ENCODE measurements around the gene KRTAP4-9.
A peak's percentile ranks its signal among the peaks of the same experiment; 100 is the strongest.
"Not testable (repeated sequence)": the region's sequence is repeated elsewhere in the genome, so short reads cannot be mapped to it uniquely, and the experiment has no call there.

Gene KRTAP4-9

DNA sequence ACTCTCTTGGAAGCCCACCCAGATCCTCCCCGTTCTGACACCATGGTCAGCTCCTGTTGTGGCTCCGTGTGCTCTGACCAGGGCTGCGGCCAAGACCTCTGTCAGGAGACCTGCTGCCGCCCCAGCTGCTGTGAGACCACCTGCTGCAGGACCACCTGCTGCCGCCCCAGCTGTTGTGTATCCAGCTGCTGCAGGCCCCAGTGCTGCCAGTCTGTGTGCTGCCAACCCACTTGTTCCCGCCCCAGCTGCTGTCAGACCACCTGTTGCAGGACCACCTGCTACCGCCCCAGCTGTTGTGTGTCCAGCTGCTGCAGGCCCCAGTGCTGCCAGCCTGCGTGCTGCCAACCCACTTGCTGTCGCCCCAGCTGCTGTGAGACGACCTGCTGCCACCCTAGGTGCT lies at the start of gene KRTAP4-9:
Gene KRTAP4-9, plus strand, starts transcription at position 43 of the 400 bp plus-strand sequence. Its CDS starts 0 bp downstream, at position 43.
- H3K4me3 ChIP-seq (ENCODE audit: severe bottlenecking); ATAC-seq (ENCODE audit: low read depth); H3K9me3 ChIP-seq (ENCODE audit: severe bottlenecking); H3K36me3 ChIP-seq (ENCODE audit: low read depth); H3K27me3 ChIP-seq (ENCODE audit: insufficient read depth, poor library complexity, severe bottlenecking); DNase-seq (ENCODE audit: low spot score): not testable (repeated sequence)
- Histone ChIP-seq H3K27ac (ENCODE audit: poor library complexity, severe bottlenecking) (peak within 1 kb of the TSS; percentile 70), H3K4me1 (ENCODE audit: insufficient read depth, poor library complexity, severe bottlenecking) (peaks cover 13% of the 10 kb centered on the region)

DNA sequence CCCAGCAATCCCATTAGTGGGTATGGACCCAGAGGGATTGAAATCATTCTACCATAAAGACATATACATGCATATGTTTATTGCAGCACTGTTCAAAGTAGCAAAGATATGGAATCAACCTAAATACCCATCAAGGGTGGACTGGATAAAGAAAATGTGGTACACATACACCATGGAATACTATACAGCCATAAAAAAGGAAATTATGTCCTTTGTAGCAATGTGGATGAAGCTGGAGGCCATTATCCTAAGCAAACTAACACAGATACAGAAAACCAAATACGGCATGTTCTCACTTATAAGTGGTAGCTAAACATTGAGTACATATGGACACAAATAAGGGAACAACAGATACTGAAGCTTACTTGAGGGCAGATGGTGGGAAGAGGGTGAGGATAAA lies 47.6 kb upstream of the KRTAP4-9 start:
- DNase-seq (ENCODE audit: low spot score) = no peak
- peaks cover 2% of the 10 kb centered on the region for H3K9me3 ChIP-seq (ENCODE audit: severe bottlenecking)
- no peak for ATAC-seq (ENCODE audit: low read depth)
- no peaks in the 10 kb centered on the region for H3K27me3 ChIP-seq (ENCODE audit: insufficient read depth, poor library complexity, severe bottlenecking)
- TF ChIP-seq, protein P1, sequence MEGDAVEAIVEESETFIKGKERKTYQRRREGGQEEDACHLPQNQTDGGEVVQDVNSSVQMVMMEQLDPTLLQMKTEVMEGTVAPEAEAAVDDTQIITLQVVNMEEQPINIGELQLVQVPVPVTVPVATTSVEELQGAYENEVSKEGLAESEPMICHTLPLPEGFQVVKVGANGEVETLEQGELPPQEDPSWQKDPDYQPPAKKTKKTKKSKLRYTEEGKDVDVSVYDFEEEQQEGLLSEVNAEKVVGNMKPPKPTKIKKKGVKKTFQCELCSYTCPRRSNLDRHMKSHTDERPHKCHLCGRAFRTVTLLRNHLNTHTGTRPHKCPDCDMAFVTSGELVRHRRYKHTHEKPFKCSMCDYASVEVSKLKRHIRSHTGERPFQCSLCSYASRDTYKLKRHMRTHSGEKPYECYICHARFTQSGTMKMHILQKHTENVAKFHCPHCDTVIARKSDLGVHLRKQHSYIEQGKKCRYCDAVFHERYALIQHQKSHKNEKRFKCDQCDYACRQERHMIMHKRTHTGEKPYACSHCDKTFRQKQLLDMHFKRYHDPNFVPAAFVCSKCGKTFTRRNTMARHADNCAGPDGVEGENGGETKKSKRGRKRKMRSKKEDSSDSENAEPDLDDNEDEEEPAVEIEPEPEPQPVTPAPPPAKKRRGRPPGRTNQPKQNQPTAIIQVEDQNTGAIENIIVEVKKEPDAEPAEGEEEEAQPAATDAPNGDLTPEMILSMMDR (IDR thresholded peaks at IDR 0.05; ENCODE audit: poor library complexity, severe bottlenecking) = no peak
- peak overlapping the region; percentile 95 for H3K27ac ChIP-seq (ENCODE audit: poor library complexity, severe bottlenecking)
- no peaks in the 10 kb centered on the region for H3K36me3 ChIP-seq (ENCODE audit: low read depth)
- peaks cover 39% of the 10 kb centered on the region for H3K4me1 ChIP-seq (ENCODE audit: insufficient read depth, poor library complexity, severe bottlenecking)
- no peak overlapping the region for H3K4me3 ChIP-seq (ENCODE audit: severe bottlenecking)

- Histone ChIP-seq H3K27ac (ENCODE audit: poor library complexity, severe bottlenecking) (peak overlapping the region; percentile 95), H3K4me1 (ENCODE audit: insufficient read depth, poor library complexity, severe bottlenecking) (peaks cover 40% of the 10 kb centered on the region), H3K27me3 (ENCODE audit: insufficient read depth, poor library complexity, severe bottlenecking) (no peaks in the 10 kb centered on the region), H3K9me3 (ENCODE audit: severe bottlenecking) (no peaks in the 10 kb centered on the region), H3K4me3 (ENCODE audit: severe bottlenecking) (no peak overlapping the region), H3K36me3 (ENCODE audit: low read depth) (no peaks in the 10 kb centered on the region)
- no peak for DNase-seq (ENCODE audit: low spot score)
- TF ChIP-seq, protein P1 (IDR thresholded peaks at IDR 0.05; ENCODE audit: poor library complexity, severe bottlenecking) = no peak
- ATAC-seq (ENCODE audit: low read depth) = peak; percentile 40; the same call in 2 of the 3 replicates
Measured at GRCh38 chr17:41058741-41059140, 46.4 kb upstream of the KRTAP4-9 start.

- H3K36me3 ChIP-seq (ENCODE audit: low read depth); H3K4me3 ChIP-seq (ENCODE audit: severe bottlenecking); H3K9me3 ChIP-seq (ENCODE audit: severe bottlenecking); DNase-seq (ENCODE audit: low spot score); H3K27me3 ChIP-seq (ENCODE audit: insufficient read depth, poor library complexity, severe bottlenecking): not testable (repeated sequence)
- ATAC-seq (ENCODE audit: low read depth) = peak; percentile 66
- Histone ChIP-seq H3K4me1 (ENCODE audit: insufficient read depth, poor library complexity, severe bottlenecking) (peaks cover 40% of the 10 kb centered on the region), H3K27ac (ENCODE audit: poor library complexity, severe bottlenecking) (peak overlapping the region; percentile 95)
Measured at GRCh38 chr17:41059276-41060051, 45.7 kb upstream of the KRTAP4-9 start.

DNA sequence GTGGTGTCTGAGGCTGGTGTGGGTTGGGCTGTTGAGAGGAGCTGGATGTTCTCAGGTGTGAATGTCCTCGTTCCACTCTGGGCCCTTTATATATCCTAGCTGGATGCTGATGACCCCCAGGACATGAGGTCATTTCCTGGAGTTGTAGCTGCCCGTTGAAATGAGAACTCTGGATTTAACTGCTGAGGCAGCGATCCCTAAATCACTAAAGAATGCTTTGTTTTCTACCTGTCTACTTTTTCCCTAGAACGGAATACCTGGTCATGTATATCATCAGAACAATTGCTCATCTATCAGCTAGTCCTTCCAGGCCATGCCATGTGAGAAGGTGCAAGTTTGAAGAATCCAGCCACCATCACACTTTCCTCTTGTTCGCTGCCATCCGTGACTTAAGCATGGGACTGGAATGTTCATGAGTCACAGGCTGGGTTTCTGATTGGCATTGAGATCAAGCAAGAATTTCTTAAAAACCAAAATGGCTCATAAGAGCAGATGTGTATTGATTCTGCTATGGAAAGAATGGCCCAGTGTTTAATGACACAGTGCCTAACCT lies 45.1 kb upstream of the KRTAP4-9 start, which contains the start of gene KRTAP2-3:
Gene KRTAP2-3, minus strand, starts transcription at position 63 of the 553 bp plus-strand sequence. CDS start 64 bp downstream, outside the sequence.
- Histone ChIP-seq H3K27me3 (ENCODE audit: insufficient read depth, poor library complexity, severe bottlenecking) (no peaks in the 10 kb centered on the region), H3K27ac (ENCODE audit: poor library complexity, severe bottlenecking) (peak within 1 kb of the TSS; percentile 95), H3K9me3 (ENCODE audit: severe bottlenecking) (no peaks in the 10 kb centered on the region), H3K4me1 (ENCODE audit: insufficient read depth, poor library complexity, severe bottlenecking) (peaks cover 40% of the 10 kb centered on the region), H3K36me3 (ENCODE audit: low read depth) (no peaks in the 10 kb centered on the region), H3K4me3 (ENCODE audit: severe bottlenecking) (no peak within 1 kb of the TSS)
- ATAC-seq (ENCODE audit: low read depth) (peak; percentile 75), DNase-seq (ENCODE audit: low spot score) (peak; percentile 74)
- TF ChIP-seq, protein P1 (IDR thresholded peaks at IDR 0.05; ENCODE audit: poor library complexity, severe bottlenecking) = no peak

Measured in RWPE2 (cell line).